Endothelial cell (in vitro differentiated cells): ENCODE measurements around the gene GRM7. TPM values are rescaled to one million over a fixed set of nuclear protein-coding genes. Genes with fewer than 3 reads are reported as not detected.

Experiments
- DNase-seq: peaks from one replicate; pipeline ENCODE4 v3.0.0; 2021; ENCODE audit warnings: low spot score
- H3K27ac Mint-ChIP-seq: one replicate; pipeline ENCODE4 v1.8.0; 2021; ENCODE audit warnings: mixed read lengths, inconsistent platforms; ENCODE audit not compliant: unreplicated experiment
- H3K27me3 Mint-ChIP-seq: one replicate; pipeline ENCODE4 v1.8.0; 2021; ENCODE audit warnings: mild to moderate bottlenecking, moderate library complexity, mixed read lengths, inconsistent platforms; ENCODE audit not compliant: unreplicated experiment
- H3K36me3 Mint-ChIP-seq: one replicate; pipeline ENCODE4 v1.8.0; 2021; ENCODE audit warnings: mild to moderate bottlenecking, low read depth, mixed read lengths, inconsistent platforms; ENCODE audit not compliant: unreplicated experiment
- H3K4me1 Mint-ChIP-seq: one replicate; pipeline ENCODE4 v1.8.0; 2021; ENCODE audit warnings: mild to moderate bottlenecking, mixed read lengths, inconsistent platforms; ENCODE audit not compliant: unreplicated experiment
- H3K4me3 Mint-ChIP-seq: one replicate; pipeline ENCODE4 v1.8.0; 2021; ENCODE audit warnings: mild to moderate bottlenecking, mixed read lengths, inconsistent platforms; ENCODE audit not compliant: unreplicated experiment
- H3K9me3 Mint-ChIP-seq: one replicate; pipeline ENCODE4 v1.8.0; 2021; ENCODE audit warnings: mixed read lengths, inconsistent platforms; ENCODE audit not compliant: unreplicated experiment
- total RNA-seq: library from RNA; stranded (reverse); fragmentation: NEBNext Ultra II Directional; extraction: Animal tissue kit (Norgen Biotek cat#: 25700); gene quantifications from one replicate; pipeline ENCODE4 v1.2.1, GENCODE V29; 2021; ENCODE audit not compliant: unreplicated experiment
- TF ChIP-seq, protein P1 (sequence below): fragments of 200-600 bp; sonication (generic); IDR thresholded peaks from one replicate; pipeline ENCODE4 v1.5.0; 2021; ENCODE audit warnings: antibody characterized with exemption; ENCODE audit not compliant: unreplicated experiment

GRM7 gene
- total RNA-seq, 1 donor from 2014 or later, result 0.18 TPM

DNA sequence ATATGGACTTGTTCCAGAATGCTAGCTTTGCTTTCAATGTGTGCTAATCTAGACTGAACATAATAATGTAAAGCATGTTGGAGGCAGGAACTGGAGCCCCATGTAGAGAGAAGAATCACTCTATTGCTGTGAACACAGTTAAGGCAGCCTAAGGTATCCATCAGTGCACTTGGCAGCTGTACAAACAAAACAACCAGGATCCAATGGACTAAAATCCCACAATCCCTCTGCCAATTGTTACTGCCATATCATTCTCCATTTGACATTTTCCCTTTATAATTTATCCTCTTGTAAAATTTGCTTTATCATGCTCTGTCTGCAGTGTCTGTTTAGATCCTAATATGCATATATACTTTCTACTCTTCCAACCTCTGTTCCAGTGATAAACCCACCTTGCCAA, 883.9 kb downstream of the GRM7 start:
- no peaks in the 10 kb centered on the region for H3K9me3 Mint-ChIP-seq
- no peaks in the 10 kb centered on the region for H3K27me3 Mint-ChIP-seq
- H3K36me3 Mint-ChIP-seq, result no peaks in the 10 kb centered on the region
- no peaks in the 10 kb centered on the region for H3K4me1 Mint-ChIP-seq
- DNase-seq, result no peak
- no peak overlapping the region for H3K27ac Mint-ChIP-seq
- H3K4me3 Mint-ChIP-seq, result no peak overlapping the region
- TF ChIP-seq, protein P1, sequence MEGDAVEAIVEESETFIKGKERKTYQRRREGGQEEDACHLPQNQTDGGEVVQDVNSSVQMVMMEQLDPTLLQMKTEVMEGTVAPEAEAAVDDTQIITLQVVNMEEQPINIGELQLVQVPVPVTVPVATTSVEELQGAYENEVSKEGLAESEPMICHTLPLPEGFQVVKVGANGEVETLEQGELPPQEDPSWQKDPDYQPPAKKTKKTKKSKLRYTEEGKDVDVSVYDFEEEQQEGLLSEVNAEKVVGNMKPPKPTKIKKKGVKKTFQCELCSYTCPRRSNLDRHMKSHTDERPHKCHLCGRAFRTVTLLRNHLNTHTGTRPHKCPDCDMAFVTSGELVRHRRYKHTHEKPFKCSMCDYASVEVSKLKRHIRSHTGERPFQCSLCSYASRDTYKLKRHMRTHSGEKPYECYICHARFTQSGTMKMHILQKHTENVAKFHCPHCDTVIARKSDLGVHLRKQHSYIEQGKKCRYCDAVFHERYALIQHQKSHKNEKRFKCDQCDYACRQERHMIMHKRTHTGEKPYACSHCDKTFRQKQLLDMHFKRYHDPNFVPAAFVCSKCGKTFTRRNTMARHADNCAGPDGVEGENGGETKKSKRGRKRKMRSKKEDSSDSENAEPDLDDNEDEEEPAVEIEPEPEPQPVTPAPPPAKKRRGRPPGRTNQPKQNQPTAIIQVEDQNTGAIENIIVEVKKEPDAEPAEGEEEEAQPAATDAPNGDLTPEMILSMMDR, result no peak

DNA sequence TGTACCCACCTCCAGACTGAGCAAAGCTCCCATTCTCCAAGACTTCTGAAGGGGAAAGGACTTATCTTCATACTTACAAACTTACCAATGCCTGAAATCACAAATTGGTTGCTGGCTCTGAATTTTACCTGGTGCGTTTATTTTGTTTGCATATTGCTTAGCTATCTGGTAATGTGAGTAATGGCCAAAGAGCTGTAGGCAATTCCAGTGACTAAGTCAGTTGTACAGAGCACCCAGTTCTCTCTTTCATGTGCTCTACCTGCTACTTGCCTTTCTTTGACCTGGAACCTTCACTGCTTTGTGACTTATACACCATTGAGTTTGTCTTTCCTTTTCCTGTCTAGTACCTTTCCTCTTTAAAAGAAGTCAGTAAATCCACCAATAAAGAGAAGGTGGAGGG, 884.8 kb downstream of the GRM7 start:
- Mint-ChIP-seq H3K27me3 (no peaks in the 10 kb centered on the region), H3K36me3 (no peaks in the 10 kb centered on the region), H3K4me3 (no peak overlapping the region), H3K27ac (no peak overlapping the region), H3K4me1 (no peaks in the 10 kb centered on the region), H3K9me3 (no peaks in the 10 kb centered on the region)
- TF ChIP-seq, protein P1, result no peak
- no peak for DNase-seq

DNA sequence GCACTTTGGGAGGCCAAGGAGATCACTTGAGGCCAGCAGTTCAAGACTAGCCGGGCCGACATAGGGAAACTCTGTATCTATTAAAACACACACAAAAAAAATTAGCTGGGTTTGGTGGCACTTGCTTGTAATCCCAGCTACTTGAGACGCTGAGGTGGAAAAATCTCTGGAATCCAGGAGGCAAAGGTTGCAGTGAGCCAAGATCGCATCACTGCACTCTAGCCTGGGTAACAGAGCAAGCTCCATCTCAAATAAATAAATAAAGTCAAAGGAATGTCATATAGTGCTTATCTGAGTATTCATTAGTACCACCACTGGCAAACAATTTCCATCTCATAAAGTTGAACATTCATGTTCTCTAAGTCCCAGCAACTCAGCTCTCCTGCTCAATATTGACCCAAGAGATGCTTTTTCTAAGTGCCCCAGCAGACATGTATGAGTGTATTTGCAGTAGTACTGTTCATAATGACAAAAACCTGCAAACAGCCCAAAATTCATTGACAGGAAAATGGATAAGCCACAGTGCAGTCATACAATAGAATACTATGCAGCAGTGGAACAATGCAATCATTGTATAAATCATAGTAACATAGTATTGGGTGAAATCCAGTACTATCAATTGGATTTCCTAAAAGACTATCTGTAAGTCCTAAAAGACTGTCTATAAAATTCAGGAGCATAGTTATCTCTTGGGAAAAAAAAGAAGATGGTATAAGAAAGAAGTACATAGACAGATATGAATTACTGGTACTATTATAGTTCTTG, 889.2 kb downstream of the GRM7 start:
- Mint-ChIP-seq H3K27me3 (peaks cover 1% of the 10 kb centered on the region), H3K4me3 (no peak overlapping the region), H3K27ac (no peak overlapping the region), H3K36me3 (no peaks in the 10 kb centered on the region), H3K4me1 (no peaks in the 10 kb centered on the region), H3K9me3 (no peaks in the 10 kb centered on the region)
- no peak for DNase-seq
- TF ChIP-seq, protein P1, result no peak

DNA sequence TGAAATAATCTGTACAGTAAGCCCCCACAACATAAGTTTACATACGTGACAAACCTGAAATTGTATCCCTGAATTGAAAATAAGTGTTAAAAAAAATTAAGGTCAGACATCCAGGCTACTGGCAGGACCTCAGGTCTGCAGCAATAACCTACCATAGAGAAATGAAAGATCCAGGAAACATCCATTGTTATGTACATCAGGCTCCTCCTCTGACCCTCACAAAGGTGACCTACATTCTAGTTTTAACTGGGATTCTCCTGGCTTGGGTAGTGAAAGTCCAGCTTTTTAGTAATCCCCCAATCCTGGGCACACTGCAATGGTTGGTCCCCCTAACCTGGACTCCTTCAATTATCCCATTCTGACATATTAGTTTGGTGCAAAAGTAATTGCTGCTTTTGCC, 891.1 kb downstream of the GRM7 start:
- Mint-ChIP-seq H3K27ac (no peak overlapping the region), H3K36me3 (no peaks in the 10 kb centered on the region), H3K4me3 (no peak overlapping the region), H3K4me1 (no peaks in the 10 kb centered on the region), H3K9me3 (no peaks in the 10 kb centered on the region), H3K27me3 (peaks cover 1% of the 10 kb centered on the region)
- DNase-seq, result no peak
- TF ChIP-seq, protein P1, result no peak

DNA sequence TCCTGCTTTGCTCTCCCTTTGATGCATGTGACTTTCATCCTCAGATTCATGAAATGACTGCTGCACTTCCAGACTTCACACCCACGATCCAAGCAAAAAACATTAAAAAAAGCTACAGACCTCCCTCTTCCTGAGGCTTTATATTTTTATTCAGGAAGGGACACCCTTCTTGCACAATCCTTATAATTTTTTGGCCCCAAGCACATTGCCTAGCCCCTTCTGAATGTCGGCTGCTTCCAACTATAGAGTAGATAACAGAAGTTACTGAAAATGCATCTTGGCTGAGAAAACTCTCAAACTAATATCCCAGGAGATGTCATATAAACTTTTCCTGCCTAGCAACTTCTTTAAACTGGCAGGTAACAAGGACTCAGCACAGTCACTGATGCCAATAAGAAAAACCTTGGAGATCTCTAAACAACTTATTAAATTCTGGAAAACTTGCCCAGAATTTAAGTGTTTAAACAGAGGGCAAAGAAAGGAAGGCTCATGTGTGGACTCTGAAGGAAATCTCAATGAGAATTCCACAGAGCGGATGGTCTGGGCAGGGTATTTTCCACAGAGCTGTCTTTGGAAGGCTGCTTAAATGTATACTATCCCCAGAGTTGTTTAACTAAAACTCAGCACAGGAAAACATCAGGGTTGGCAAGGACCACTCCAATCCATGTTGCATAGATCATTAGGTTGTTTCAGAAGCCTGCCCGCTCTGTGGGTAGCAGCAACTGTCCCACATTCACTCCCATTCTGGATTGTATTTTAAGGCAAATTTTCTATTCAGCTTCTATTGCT, 893.9 kb downstream of the GRM7 start:
- Mint-ChIP-seq H3K4me3 (no peak overlapping the region), H3K27ac (no peak overlapping the region), H3K9me3 (no peaks in the 10 kb centered on the region), H3K27me3 (peaks cover 1% of the 10 kb centered on the region), H3K36me3 (no peaks in the 10 kb centered on the region), H3K4me1 (no peaks in the 10 kb centered on the region)
- no peak for DNase-seq
- TF ChIP-seq, protein P1, result no peak
